ENCODE data around the gene AQP12B.
"Not testable (repeated sequence)": the region's sequence is repeated elsewhere in the genome, so short reads cannot be mapped to it uniquely, and the experiment has no call there.

Gene AQP12B

GRCh38 chr2:240701736-240702639 is 19.3 kb upstream of the AQP12B start:
- no peak for DNase-seq (ENCODE audit: low read depth in 1 of 2, low spot score in 1 of 2)

GRCh38 chr2:240701091-240701735 is 18.5 kb upstream of the AQP12B start:
- no peak for DNase-seq (ENCODE audit: low read depth in 1 of 2, low spot score in 1 of 2)

GRCh38 chr2:240700616-240701015 is 17.9 kb upstream of the AQP12B start:
- DNase-seq (ENCODE audit: low read depth in 1 of 2, low spot score in 1 of 2), result not testable (repeated sequence)

GRCh38 chr2:240699835-240700234 is 17.1 kb upstream of the AQP12B start:
- DNase-seq (ENCODE audit: low read depth in 1 of 2, low spot score in 1 of 2), result not testable (repeated sequence)

- DNase-seq (ENCODE audit: low read depth in 1 of 2, low spot score in 1 of 2), result not testable (repeated sequence)
These were observed 16.3 kb upstream of the AQP12B start for GRCh38 chr2:240698852-240699561.

GRCh38 chr2:240696469-240696868 is 13.8 kb upstream of the AQP12B start:
- not testable (repeated sequence) for DNase-seq (ENCODE audit: low read depth in 1 of 2, low spot score in 1 of 2)

GRCh38 chr2:240695593-240695992 is 12.9 kb upstream of the AQP12B start:
- not testable (repeated sequence) for DNase-seq (ENCODE audit: low read depth in 1 of 2, low spot score in 1 of 2)

GRCh38 chr2:240694304-240694703 is 11.6 kb upstream of the AQP12B start:
- not testable (repeated sequence) for DNase-seq (ENCODE audit: low read depth in 1 of 2, low spot score in 1 of 2)

- DNase-seq (ENCODE audit: low read depth in 1 of 2, low spot score in 1 of 2), result not testable (repeated sequence)
These were observed 10.2 kb upstream of the AQP12B start for GRCh38 chr2:240692583-240693561.

- not testable (repeated sequence) for DNase-seq (ENCODE audit: low read depth in 1 of 2, low spot score in 1 of 2)
These were observed 9.1 kb upstream of the AQP12B start, which contains the start of gene AQP12A for GRCh38 chr2:240691631-240692420. Gene AQP12A, plus strand, starts transcription at chr2:240691866. Its CDS starts 48 bp downstream, at chr2:240691914.

- DNase-seq (ENCODE audit: low read depth in 1 of 2, low spot score in 1 of 2), result not testable (repeated sequence)
These were observed 8.4 kb upstream of the AQP12B start for GRCh38 chr2:240691075-240691427.

GRCh38 chr2:240690421-240691074 is 7.9 kb upstream of the AQP12B start:
- DNase-seq (ENCODE audit: low read depth in 1 of 2, low spot score in 1 of 2), result not testable (repeated sequence)

GRCh38 chr2:240689975-240690374 is 7.3 kb upstream of the AQP12B start:
- DNase-seq (ENCODE audit: low read depth in 1 of 2, low spot score in 1 of 2), result no peak

GRCh38 chr2:240688553-240688919 is 5.9 kb upstream of the AQP12B start:
- no peak for DNase-seq (ENCODE audit: low read depth in 1 of 2, low spot score in 1 of 2)

- DNase-seq (ENCODE audit: low read depth in 1 of 2, low spot score in 1 of 2), result no peak
These were observed 5.3 kb upstream of the AQP12B start for GRCh38 chr2:240687741-240688552.

GRCh38 chr2:240687045-240687740 is 4.5 kb upstream of the AQP12B start:
- DNase-seq (ENCODE audit: low read depth in 1 of 2, low spot score in 1 of 2), result no peak

- no peak for DNase-seq (ENCODE audit: low read depth in 1 of 2, low spot score in 1 of 2)
These were observed 3.8 kb upstream of the AQP12B start for GRCh38 chr2:240686460-240686859.
